Loucy (cell line): ENCODE results near the gene RECQL5.

ENCODE experiments used
- H2AFZ ChIP-seq: fragments of 200-600 bp; sonication (generic); 2 replicates; pipeline ENCODE4 v1.6.0; 2016; ENCODE audit warnings: antibody characterized with exemption, mild to moderate bottlenecking, low read length, moderate library complexity
- H3F3A ChIP-seq: fragments of 200-600 bp; 2 replicates; pipeline ENCODE4 v1.6.0; 2016; ENCODE audit warnings: antibody characterized with exemption, low read depth, mild to moderate bottlenecking
- H3K27me3 ChIP-seq: fragments of 200-600 bp; sonication (generic); 2 replicates; pipeline ENCODE4 v1.6.1; 2014; ENCODE audit warnings: low read length, mild to moderate bottlenecking; ENCODE audit not compliant: insufficient read depth, poor library complexity, severe bottlenecking
- H3K36me3 ChIP-seq: fragments of 200-600 bp; sonication (generic); 2 replicates; pipeline ENCODE4 v1.6.1; 2016; ENCODE audit warnings: low read length; ENCODE audit not compliant: insufficient read depth
- H3K4me1 ChIP-seq: fragments of 200-600 bp; sonication (generic); 2 replicates; pipeline ENCODE4 v1.5.1; 2014; ENCODE audit warnings: low read length, mild to moderate bottlenecking; ENCODE audit not compliant: insufficient read depth, poor library complexity, severe bottlenecking
- H3K4me2 ChIP-seq: fragments of 200-600 bp; sonication (generic); 2 replicates; pipeline ENCODE4 v1.6.0; 2014; ENCODE audit warnings: antibody characterized with exemption, low read length, low read depth, mild to moderate bottlenecking; ENCODE audit not compliant: poor library complexity, severe bottlenecking
- H3K4me3 ChIP-seq: fragments of 200-600 bp; sonication (generic); 2 replicates; pipeline ENCODE4 v1.5.1; 2014; ENCODE audit warnings: low read length, mild to moderate bottlenecking, mixed read lengths; ENCODE audit not compliant: poor library complexity, severe bottlenecking
- H3K79me2 ChIP-seq: fragments of 200-600 bp; sonication (generic); 2 replicates; pipeline ENCODE4 v1.6.1; 2014; ENCODE audit warnings: low read length; ENCODE audit not compliant: insufficient read depth
- H3K9ac ChIP-seq: fragments of 200-600 bp; sonication (generic); 2 replicates; pipeline ENCODE4 v1.6.0; 2014; ENCODE audit warnings: mild to moderate bottlenecking, low read depth, low read length, moderate library complexity; ENCODE audit not compliant: poor library complexity, severe bottlenecking
- H3K9me2 ChIP-seq: fragments of 200-600 bp; sonication (generic); replicated peaks from 2 replicates; pipeline ENCODE4 v1.6.1; 2016; ENCODE audit warnings: low read depth, low read length, mixed read lengths
- H3K9me3 ChIP-seq: fragments of 200-600 bp; sonication (generic); 2 replicates; pipeline ENCODE4 v1.6.1; 2014; ENCODE audit warnings: mild to moderate bottlenecking, antibody characterized with exemption, low read length, low read depth; ENCODE audit not compliant: insufficient read depth
- H4K20me1 ChIP-seq: fragments of 200-600 bp; sonication (generic); 2 replicates; pipeline ENCODE4 v1.6.0; 2014; ENCODE audit warnings: antibody characterized with exemption, low read length, mild to moderate bottlenecking; ENCODE audit not compliant: insufficient read depth, poor library complexity, severe bottlenecking
- EZH2phosphoT487 ChIP-seq: fragments of 200-600 bp; IDR thresholded peaks from 2 replicates; pipeline ENCODE4 v1.6.1; 2018; ENCODE audit warnings: antibody characterized with exemption, mild to moderate bottlenecking, moderate library complexity, borderline replicate concordance
- TF ChIP-seq, protein P1 (sequence below): fragments of 200-600 bp; sonication (generic); conservative IDR thresholded peaks from 2 replicates; pipeline ENCODE4 v1.5.1; 2014; ENCODE audit warnings: mild to moderate bottlenecking, antibody characterized with exemption, low read length

Gene RECQL5

DNA sequence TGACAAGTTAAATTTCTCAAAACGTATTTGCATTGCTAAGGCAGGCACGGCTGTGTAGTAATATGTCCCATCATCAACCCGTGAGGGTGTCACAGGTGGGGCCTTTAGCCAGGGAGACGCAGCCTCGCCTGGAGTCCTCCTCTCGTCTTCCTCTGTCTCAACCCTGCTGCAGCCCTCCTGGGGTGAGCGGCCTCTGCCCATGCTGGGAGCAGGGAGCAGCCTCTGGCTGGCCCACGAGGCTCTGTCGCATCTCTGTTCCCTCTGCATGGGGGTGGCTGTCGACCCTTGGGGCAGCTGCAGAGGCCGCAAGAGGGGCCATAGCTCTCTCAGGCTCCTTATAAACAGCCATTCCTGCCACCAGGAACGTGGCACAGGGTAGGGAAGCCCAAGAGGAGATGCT is 34.5 kb downstream of the RECQL5 start:
- H3K27me3 ChIP-seq = no peaks in the 10 kb centered on the region
- no peak overlapping the region for H3K9ac ChIP-seq
- H3K4me3 ChIP-seq = no peak overlapping the region
- H3F3A ChIP-seq = no peaks in the 10 kb centered on the region
- H3K79me2 ChIP-seq = no peaks in the 10 kb centered on the region
- no peaks in the 10 kb centered on the region for H3K9me3 ChIP-seq
- H4K20me1 ChIP-seq = no peaks in the 10 kb centered on the region
- H3K36me3 ChIP-seq = no peaks in the 10 kb centered on the region
- H2AFZ ChIP-seq = no peak overlapping the region
- H3K4me2 ChIP-seq = no peak overlapping the region
- H3K9me2 ChIP-seq = no peaks in the 10 kb centered on the region
- TF ChIP-seq, protein P1, sequence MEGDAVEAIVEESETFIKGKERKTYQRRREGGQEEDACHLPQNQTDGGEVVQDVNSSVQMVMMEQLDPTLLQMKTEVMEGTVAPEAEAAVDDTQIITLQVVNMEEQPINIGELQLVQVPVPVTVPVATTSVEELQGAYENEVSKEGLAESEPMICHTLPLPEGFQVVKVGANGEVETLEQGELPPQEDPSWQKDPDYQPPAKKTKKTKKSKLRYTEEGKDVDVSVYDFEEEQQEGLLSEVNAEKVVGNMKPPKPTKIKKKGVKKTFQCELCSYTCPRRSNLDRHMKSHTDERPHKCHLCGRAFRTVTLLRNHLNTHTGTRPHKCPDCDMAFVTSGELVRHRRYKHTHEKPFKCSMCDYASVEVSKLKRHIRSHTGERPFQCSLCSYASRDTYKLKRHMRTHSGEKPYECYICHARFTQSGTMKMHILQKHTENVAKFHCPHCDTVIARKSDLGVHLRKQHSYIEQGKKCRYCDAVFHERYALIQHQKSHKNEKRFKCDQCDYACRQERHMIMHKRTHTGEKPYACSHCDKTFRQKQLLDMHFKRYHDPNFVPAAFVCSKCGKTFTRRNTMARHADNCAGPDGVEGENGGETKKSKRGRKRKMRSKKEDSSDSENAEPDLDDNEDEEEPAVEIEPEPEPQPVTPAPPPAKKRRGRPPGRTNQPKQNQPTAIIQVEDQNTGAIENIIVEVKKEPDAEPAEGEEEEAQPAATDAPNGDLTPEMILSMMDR = no peak
- no peak for TF ChIP-seq EZH2phosphoT487
- peaks cover 13% of the 10 kb centered on the region for H3K4me1 ChIP-seq

- TF ChIP-seq EZH2phosphoT487 = no peak
- TF ChIP-seq, protein P1 = no peak
- Histone ChIP-seq H3K9me2 (no peaks in the 10 kb centered on the region), H3K36me3 (no peaks in the 10 kb centered on the region), H3K9ac (no peak overlapping the region), H3K4me1 (peaks cover 13% of the 10 kb centered on the region), H3K79me2 (no peaks in the 10 kb centered on the region), H3F3A (no peaks in the 10 kb centered on the region), H3K4me2 (no peak overlapping the region), H2AFZ (no peak overlapping the region), H3K9me3 (no peaks in the 10 kb centered on the region), H3K27me3 (no peaks in the 10 kb centered on the region), H4K20me1 (no peaks in the 10 kb centered on the region), H3K4me3 (no peak overlapping the region)
These were observed 35.6 kb downstream of the RECQL5 start for GRCh38 chr17:75631353-75631752.

GRCh38 chr17:75630071-75630917 is 36.7 kb downstream of the RECQL5 start:
- H3K36me3 ChIP-seq = no peaks in the 10 kb centered on the region

More at GRCh38 chr17:75630071-75630917, 36.7 kb downstream of the RECQL5 start:
- Histone ChIP-seq H3K9me2 (no peaks in the 10 kb centered on the region), H3K79me2 (no peaks in the 10 kb centered on the region), H3K4me2 (no peak overlapping the region), H3K9me3 (no peaks in the 10 kb centered on the region), H3K27me3 (no peaks in the 10 kb centered on the region), H4K20me1 (no peaks in the 10 kb centered on the region), H2AFZ (no peak overlapping the region), H3K4me1 (peaks cover 13% of the 10 kb centered on the region), H3K9ac (no peak overlapping the region), H3K4me3 (no peak overlapping the region), H3F3A (no peaks in the 10 kb centered on the region)
- no peak for TF ChIP-seq EZH2phosphoT487
- TF ChIP-seq, protein P1 = no peak
